Lower lobe of right lung (tissue), 2 donors: ENCODE data around the gene SCYL2. TPM values are rescaled to one million over a fixed set of nuclear protein-coding genes. Genes with fewer than 3 reads are reported as not detected.

Experiments
- ATAC-seq, 2 donors: fragments of 200-7000 bp; cut with Tn5 transposase; one replicate each; pipeline ENCODE4 v1.9.1; 2020 to 2022; ENCODE audit warnings: mild to moderate bottlenecking in 2 of 2, moderate library complexity in 2 of 2
- DNase-seq: peaks from one replicate; pipeline ENCODE4 v3.0.0-alpha.2; 2020
- H3K27ac ChIP-seq: fragments of 200-600 bp; one replicate; pipeline ENCODE4 v1.8.0; 2022
- H3K27me3 ChIP-seq: fragments of 200-600 bp; one replicate; pipeline ENCODE4 v1.8.0; 2022; ENCODE audit warnings: low read depth
- H3K36me3 ChIP-seq: fragments of 200-600 bp; one replicate; pipeline ENCODE4 v1.8.0; 2022; ENCODE audit warnings: mild to moderate bottlenecking
- H3K4me1 ChIP-seq: fragments of 200-600 bp; one replicate; pipeline ENCODE4 v1.8.0; 2022
- H3K4me3 ChIP-seq: fragments of 200-600 bp; one replicate; pipeline ENCODE4 v1.8.0; 2022; ENCODE audit warnings: mild to moderate bottlenecking
- H3K9me3 ChIP-seq: fragments of 200-600 bp; one replicate; pipeline ENCODE4 v1.8.0; 2022
- intact Hi-C: fragments of 100-400 bp; cut with DNase I; formaldehyde crosslinking; loops from one replicate; pipeline ENCODE4 v1.11.0; 2022
- total RNA-seq: library from RNA; stranded (reverse); fragmentation: NEBNext Ultra II Directional; extraction: Animal tissue kit (Norgen Biotek cat#: 25700); gene quantifications from one replicate; pipeline ENCODE4 v1.2.1, GENCODE V29; 2021
- TF ChIP-seq, protein P1 (sequence below): fragments of 200-600 bp; IDR thresholded peaks from one replicate; pipeline ENCODE4 v1.8.0; 2022; ENCODE audit warnings: antibody characterized with exemption, mild to moderate bottlenecking
- donor health status: DM: no; HTN: yes; CAD: no; lungs with severe emphysema.

Gene SCYL2
- total RNA-seq, 1 donor from 2014 or later: 45.0 TPM

DNA sequence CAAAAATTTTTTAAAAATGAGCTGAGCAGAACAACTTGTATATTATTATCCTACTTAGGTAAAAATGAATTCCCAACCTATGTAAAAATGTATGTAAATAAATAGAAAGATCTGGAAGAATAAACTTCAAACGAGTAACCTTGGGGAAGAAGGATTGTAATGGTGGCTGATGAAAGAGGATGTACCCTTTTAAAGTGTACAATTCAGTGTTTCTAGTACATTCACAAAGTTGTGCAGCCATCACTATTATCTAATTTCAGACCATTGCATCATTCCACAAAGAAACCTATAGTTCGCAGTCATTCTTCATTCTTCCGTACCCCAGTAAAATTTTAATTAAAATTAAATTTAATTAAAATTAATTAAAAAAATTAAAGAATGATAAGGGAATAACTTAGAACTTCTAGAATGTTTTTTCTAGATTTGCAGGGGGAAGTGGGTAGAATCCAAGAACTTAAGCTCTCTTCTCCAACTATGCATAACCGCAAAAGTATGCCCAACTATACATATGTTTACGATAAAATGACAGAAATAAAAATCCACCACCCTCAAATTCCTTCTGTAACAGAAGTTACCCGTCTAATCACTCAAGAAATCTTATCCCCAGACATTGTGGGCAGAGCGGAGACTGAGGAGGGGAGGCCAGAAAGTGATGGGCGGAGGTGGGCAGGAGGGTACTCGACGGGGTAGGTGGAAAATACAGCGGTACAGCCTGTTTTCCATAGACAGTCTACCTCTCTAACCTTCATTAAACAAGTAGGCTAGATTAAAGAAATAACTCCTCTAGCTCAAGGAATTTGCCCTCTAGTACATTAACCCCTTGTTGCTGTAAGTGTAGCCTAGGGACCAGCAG lies 1.0 kb upstream of the SCYL2 start:
- TF ChIP-seq, protein P1, sequence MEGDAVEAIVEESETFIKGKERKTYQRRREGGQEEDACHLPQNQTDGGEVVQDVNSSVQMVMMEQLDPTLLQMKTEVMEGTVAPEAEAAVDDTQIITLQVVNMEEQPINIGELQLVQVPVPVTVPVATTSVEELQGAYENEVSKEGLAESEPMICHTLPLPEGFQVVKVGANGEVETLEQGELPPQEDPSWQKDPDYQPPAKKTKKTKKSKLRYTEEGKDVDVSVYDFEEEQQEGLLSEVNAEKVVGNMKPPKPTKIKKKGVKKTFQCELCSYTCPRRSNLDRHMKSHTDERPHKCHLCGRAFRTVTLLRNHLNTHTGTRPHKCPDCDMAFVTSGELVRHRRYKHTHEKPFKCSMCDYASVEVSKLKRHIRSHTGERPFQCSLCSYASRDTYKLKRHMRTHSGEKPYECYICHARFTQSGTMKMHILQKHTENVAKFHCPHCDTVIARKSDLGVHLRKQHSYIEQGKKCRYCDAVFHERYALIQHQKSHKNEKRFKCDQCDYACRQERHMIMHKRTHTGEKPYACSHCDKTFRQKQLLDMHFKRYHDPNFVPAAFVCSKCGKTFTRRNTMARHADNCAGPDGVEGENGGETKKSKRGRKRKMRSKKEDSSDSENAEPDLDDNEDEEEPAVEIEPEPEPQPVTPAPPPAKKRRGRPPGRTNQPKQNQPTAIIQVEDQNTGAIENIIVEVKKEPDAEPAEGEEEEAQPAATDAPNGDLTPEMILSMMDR: no peak
- DNase-seq (no peak), ATAC-seq (no peak)
- H3K36me3 ChIP-seq: no peaks in the 10 kb centered on the region
- peak overlapping the region; percentile 83 for H3K4me3 ChIP-seq
- peak overlapping the region; percentile 96 for H3K27ac ChIP-seq
- no peaks in the 10 kb centered on the region for H3K9me3 ChIP-seq
- H3K27me3 ChIP-seq: no peaks in the 10 kb centered on the region
- peaks cover 36% of the 10 kb centered on the region for H3K4me1 ChIP-seq
- intact Hi-C loops: no loop called here

DNA sequence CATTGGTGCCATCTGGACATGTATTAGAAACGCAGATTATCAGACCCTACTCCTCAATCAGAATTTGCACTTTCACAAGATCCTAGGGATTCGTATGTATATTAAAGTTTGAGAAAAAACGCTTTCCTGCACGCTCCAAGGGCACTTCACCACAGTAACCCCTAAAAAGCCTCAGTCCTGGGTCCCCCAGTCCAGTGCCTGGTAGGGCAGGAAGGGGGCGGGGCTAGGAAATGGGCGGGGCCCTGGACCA lies 467 bp upstream of the SCYL2 start:
- Histone ChIP-seq H3K27me3 (no peaks in the 10 kb centered on the region), H3K36me3 (no peaks in the 10 kb centered on the region), H3K4me3 (peak overlapping the region; percentile 83), H3K27ac (peak overlapping the region; percentile 96), H3K4me1 (peaks cover 41% of the 10 kb centered on the region), H3K9me3 (no peaks in the 10 kb centered on the region)
- TF ChIP-seq, protein P1: no peak
- intact Hi-C loops: no loop called here
- DNase-seq: peak; percentile 96
- ATAC-seq: peak; percentile 89 to 91

DNA sequence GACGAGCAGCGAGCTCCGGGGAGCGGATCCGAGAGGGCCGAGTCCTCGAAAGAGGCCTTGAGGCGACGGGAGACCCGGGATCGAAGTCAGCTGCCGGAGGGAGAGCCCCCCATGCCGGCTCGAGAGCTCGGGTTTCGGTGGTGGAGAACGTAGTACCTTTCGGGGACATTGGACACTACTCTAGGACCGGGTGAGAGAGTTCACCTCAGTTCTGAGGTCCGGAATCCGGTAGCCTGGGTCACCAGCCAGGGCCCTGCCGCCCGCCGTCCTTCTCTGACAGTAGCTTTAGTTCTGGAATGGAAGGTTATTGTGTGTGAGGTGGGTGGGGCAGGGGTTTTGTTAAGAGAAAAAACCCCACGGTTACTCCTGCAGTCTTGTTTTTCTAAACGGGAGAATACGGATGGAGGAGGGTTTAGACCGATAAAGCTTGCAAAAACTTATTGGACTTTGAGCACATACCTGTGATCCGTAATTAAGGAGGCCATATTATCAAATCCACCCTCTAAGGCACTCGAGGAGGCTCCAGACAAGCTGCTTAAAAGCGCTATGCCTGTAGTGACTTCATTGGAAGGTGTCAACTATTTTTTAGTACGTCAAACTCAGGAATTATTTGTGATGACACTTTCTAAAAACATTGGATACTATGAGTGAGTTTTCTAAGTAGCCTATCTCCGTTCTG lies 765 bp downstream of the SCYL2 start:
- Histone ChIP-seq H3K36me3 (no peaks in the 10 kb centered on the region), H3K27me3 (no peaks in the 10 kb centered on the region), H3K9me3 (no peaks in the 10 kb centered on the region), H3K4me1 (peaks cover 50% of the 10 kb centered on the region), H3K4me3 (peak overlapping the region; percentile 83), H3K27ac (peak overlapping the region; percentile 96)
- TF ChIP-seq, protein P1: no peak
- ATAC-seq (peak; percentile 20 to 35), DNase-seq (no peak)
- intact Hi-C loops: no loop called here

- Histone ChIP-seq H3K9me3 (no peaks in the 10 kb centered on the region), H3K4me3 (peak overlapping the region; percentile 83), H3K4me1 (peaks cover 55% of the 10 kb centered on the region), H3K27ac (peak overlapping the region; percentile 96), H3K36me3 (no peaks in the 10 kb centered on the region), H3K27me3 (no peaks in the 10 kb centered on the region)
- DNase-seq: no peak
- ATAC-seq: no peak
- TF ChIP-seq, protein P1: no peak
- intact Hi-C loops: no loop called here
These were observed 2.0 kb downstream of the SCYL2 start for GRCh38 chr12:100268835-100269564.

GRCh38 chr12:100273782-100274181 lies 6.8 kb downstream of the SCYL2 start:
- no peak for DNase-seq
- H3K27ac ChIP-seq: no peak overlapping the region
- H3K4me1 ChIP-seq: peaks cover 47% of the 10 kb centered on the region
- H3K4me3 ChIP-seq: no peak overlapping the region
- ATAC-seq: no peak
- H3K27me3 ChIP-seq: no peaks in the 10 kb centered on the region
- TF ChIP-seq, protein P1: no peak
- H3K36me3 ChIP-seq: no peaks in the 10 kb centered on the region
- intact Hi-C loops: no loop called here
- no peaks in the 10 kb centered on the region for H3K9me3 ChIP-seq
